ENCODE data around the gene SLC6A1.

The SLC6A1 gene

GRCh38 chr3:11015369-11015768 is 22.8 kb downstream of the SLC6A1 start:
- H3K4me3 ChIP-seq (ENCODE audit: low read depth, low read length) = no peak overlapping the region
- TF ChIP-seq CTCF (IDR thresholded peaks at IDR 0.05; ENCODE audit: borderline replicate concordance, insufficient read depth, low read depth, low read length) = no peak

GRCh38 chr3:11016727-11017126 is 24.2 kb downstream of the SLC6A1 start:
- no peak for TF ChIP-seq CTCF (IDR thresholded peaks at IDR 0.05; ENCODE audit: borderline replicate concordance, insufficient read depth, low read depth, low read length)
- no peak overlapping the region for H3K4me3 ChIP-seq (ENCODE audit: low read depth, low read length)

GRCh38 chr3:11019116-11019819 is 26.7 kb downstream of the SLC6A1 start:
- no peak for TF ChIP-seq CTCF (IDR thresholded peaks at IDR 0.05; ENCODE audit: borderline replicate concordance, insufficient read depth, low read depth, low read length)
- no peak overlapping the region for H3K4me3 ChIP-seq (ENCODE audit: low read depth, low read length)

GRCh38 chr3:11020764-11021163 is 28.2 kb downstream of the SLC6A1 start:
- H3K4me3 ChIP-seq (ENCODE audit: low read depth, low read length) = no peak overlapping the region
- TF ChIP-seq CTCF (IDR thresholded peaks at IDR 0.05; ENCODE audit: borderline replicate concordance, insufficient read depth, low read depth, low read length) = no peak

- no peak for TF ChIP-seq CTCF (IDR thresholded peaks at IDR 0.05; ENCODE audit: borderline replicate concordance, insufficient read depth, low read depth, low read length)
- no peak overlapping the region for H3K4me3 ChIP-seq (ENCODE audit: low read depth, low read length)
These were observed 29.1 kb downstream of the SLC6A1 start for GRCh38 chr3:11021611-11022011.

GRCh38 chr3:11022115-11022514 is 29.6 kb downstream of the SLC6A1 start:
- no peak for TF ChIP-seq CTCF (IDR thresholded peaks at IDR 0.05; ENCODE audit: borderline replicate concordance, insufficient read depth, low read depth, low read length)
- H3K4me3 ChIP-seq (ENCODE audit: low read depth, low read length) = no peak overlapping the region

- no peak overlapping the region for H3K4me3 ChIP-seq (ENCODE audit: low read depth, low read length)
- TF ChIP-seq CTCF (IDR thresholded peaks at IDR 0.05; ENCODE audit: borderline replicate concordance, insufficient read depth, low read depth, low read length) = no peak
These were observed 31.6 kb downstream of the SLC6A1 start for GRCh38 chr3:11024181-11024580.

Data from GM12875 (cell line).